Smooth muscle cell (in vitro differentiated cells): ENCODE results near the gene NOL4L. TPM values are rescaled to one million over a fixed set of nuclear protein-coding genes. Genes with fewer than 3 reads are reported as not detected.
"Not testable (repeated sequence)": the region's sequence is repeated elsewhere in the genome, so short reads cannot be mapped to it uniquely, and the experiment has no call there.

ENCODE experiments used
- DNase-seq: peaks from one replicate; lab custom pipeline; 2025; ENCODE audit not compliant: unreplicated experiment; lab: John Stamatoyannopoulos, UW
- H2AFZ ChIP-seq: fragments of 200-600 bp; sonication (generic); 2 replicates; pipeline ENCODE4 v1.6.0; 2016; ENCODE audit warnings: antibody characterized with exemption, low read depth, mild to moderate bottlenecking
- H3F3A ChIP-seq: fragments of 200-600 bp; sonication (generic); 2 replicates; pipeline ENCODE4 v1.6.0; 2017; ENCODE audit warnings: antibody characterized with exemption, low read depth
- H3K27ac ChIP-seq: fragments of 200-600 bp; sonication (generic); 2 replicates; pipeline ENCODE4 v1.5.1; 2016; ENCODE audit warnings: low read depth, mild to moderate bottlenecking
- H3K27me3 ChIP-seq: fragments of 200-600 bp; sonication (generic); 2 replicates; pipeline ENCODE4 v1.6.1; 2016; ENCODE audit warnings: low read depth, mild to moderate bottlenecking
- H3K36me3 ChIP-seq: fragments of 200-600 bp; sonication (generic); 2 replicates; pipeline ENCODE4 v1.5.1; 2016; ENCODE audit warnings: low read depth
- H3K4me1 ChIP-seq: fragments of 200-600 bp; sonication (generic); 2 replicates; pipeline ENCODE4 v1.5.1; 2016; ENCODE audit warnings: low read depth
- H3K4me2 ChIP-seq: fragments of 200-600 bp; sonication (generic); 2 replicates; pipeline ENCODE4 v1.6.0; 2016; ENCODE audit warnings: mild to moderate bottlenecking
- H3K4me3 ChIP-seq: fragments of 200-600 bp; sonication (generic); 2 replicates; pipeline ENCODE4 v1.5.1; 2016; ENCODE audit warnings: mild to moderate bottlenecking
- H3K79me2 ChIP-seq: fragments of 200-600 bp; sonication (generic); 2 replicates; pipeline ENCODE4 v1.6.0; 2016; ENCODE audit warnings: low read depth, mild to moderate bottlenecking
- H3K9ac ChIP-seq: fragments of 200-600 bp; sonication (generic); 2 replicates; pipeline ENCODE4 v1.6.0; 2016; ENCODE audit warnings: low read depth
- H3K9me3 ChIP-seq: fragments of 200-600 bp; sonication (generic); replicated peaks from 2 replicates; pipeline ENCODE4 v1.5.1; 2016; ENCODE audit warnings: low read depth
- H4K20me1 ChIP-seq: fragments of 200-600 bp; sonication (generic); 2 replicates; pipeline ENCODE4 v1.6.0; 2016; ENCODE audit warnings: low read depth
- WGBS: methylation state at CpG from one replicate; pipeline ENCODE4 v1.1.7; 2016; ENCODE audit warnings: low lambda C conversion rate; 5-methylcytosine and 5-hydroxymethylcytosine counted together
- polyA plus RNA-seq: library from polyadenylated mRNA; unstranded; fragments of >200 nt; fragmentation: Nextera tagmentation; extraction: Ambion mirVana; gene quantifications from 2 replicates; pipeline ENCODE4 v1.2.1, GENCODE V29; 2016
- total RNA-seq: library from RNA; depleted of rRNA; stranded (reverse); fragments of >200 nt; gene quantifications from 2 replicates; pipeline ENCODE4 v1.2.3, GENCODE V29; 2014
- TF ChIP-seq, protein P1 (sequence below): fragments of 200-600 bp; sonication (generic); IDR thresholded peaks from 2 replicates; pipeline ENCODE4 v1.5.1; 2017; ENCODE audit warnings: borderline replicate concordance, mild to moderate bottlenecking, antibody characterized with exemption; ENCODE audit not compliant: insufficient read depth, poor library complexity, severe bottlenecking

The NOL4L gene
- total and polyA plus RNA-seq, 2 experiments from 2014 or later: 26.0 to 26.2 TPM

DNA sequence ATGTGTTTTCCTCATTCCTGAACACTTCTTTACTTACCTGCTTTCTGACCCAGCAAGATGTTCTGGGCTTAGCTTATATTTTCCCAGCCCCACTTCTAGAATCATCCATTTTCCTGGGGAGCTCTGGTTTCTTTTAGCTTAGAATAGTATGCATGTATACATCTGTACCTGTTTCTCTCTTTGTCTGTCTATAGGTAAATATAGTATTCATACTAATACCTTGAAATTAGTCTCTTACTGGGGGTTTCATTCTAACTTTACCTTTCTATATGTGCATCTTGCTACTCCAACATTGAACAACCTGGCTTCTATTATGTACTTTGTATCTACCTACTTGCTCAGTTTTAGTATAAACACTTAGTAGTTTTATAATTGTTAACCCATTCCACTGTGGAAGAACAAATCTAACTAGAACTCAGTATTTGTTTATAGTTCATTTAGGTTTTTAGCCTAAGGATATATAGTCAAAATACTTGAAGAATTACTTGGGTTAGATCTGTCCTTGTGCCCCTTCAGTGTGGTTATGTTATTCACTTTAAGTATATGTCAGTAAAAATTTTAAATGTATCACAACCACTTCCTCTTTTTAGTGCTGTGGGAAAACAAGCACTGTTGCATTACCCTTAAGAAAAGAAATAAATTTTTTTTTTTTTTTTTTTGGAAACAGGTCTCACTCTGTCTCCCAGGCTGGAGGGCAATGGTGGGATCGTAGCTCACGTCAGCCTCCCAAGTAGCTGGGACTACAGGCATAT is 173.0 kb downstream of the NOL4L start:
- TF ChIP-seq, protein P1, sequence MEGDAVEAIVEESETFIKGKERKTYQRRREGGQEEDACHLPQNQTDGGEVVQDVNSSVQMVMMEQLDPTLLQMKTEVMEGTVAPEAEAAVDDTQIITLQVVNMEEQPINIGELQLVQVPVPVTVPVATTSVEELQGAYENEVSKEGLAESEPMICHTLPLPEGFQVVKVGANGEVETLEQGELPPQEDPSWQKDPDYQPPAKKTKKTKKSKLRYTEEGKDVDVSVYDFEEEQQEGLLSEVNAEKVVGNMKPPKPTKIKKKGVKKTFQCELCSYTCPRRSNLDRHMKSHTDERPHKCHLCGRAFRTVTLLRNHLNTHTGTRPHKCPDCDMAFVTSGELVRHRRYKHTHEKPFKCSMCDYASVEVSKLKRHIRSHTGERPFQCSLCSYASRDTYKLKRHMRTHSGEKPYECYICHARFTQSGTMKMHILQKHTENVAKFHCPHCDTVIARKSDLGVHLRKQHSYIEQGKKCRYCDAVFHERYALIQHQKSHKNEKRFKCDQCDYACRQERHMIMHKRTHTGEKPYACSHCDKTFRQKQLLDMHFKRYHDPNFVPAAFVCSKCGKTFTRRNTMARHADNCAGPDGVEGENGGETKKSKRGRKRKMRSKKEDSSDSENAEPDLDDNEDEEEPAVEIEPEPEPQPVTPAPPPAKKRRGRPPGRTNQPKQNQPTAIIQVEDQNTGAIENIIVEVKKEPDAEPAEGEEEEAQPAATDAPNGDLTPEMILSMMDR: no peak
- H3K9ac ChIP-seq: no peak overlapping the region
- H3K27ac ChIP-seq: no peak overlapping the region
- no peaks in the 10 kb centered on the region for H3K9me3 ChIP-seq
- H3K4me1 ChIP-seq: no peaks in the 10 kb centered on the region
- no peak overlapping the region for H3K4me2 ChIP-seq
- 91% methylated on average over 2 of the region's 2 CpGs for WGBS
- H2AFZ ChIP-seq: no peak overlapping the region
- peaks cover 95% of the 10 kb centered on the region for H4K20me1 ChIP-seq
- H3K36me3 ChIP-seq: no peaks in the 10 kb centered on the region
- peaks cover 4% of the 10 kb centered on the region for H3F3A ChIP-seq
- H3K79me2 ChIP-seq: peaks cover 91% of the 10 kb centered on the region
- H3K27me3 ChIP-seq: no peaks in the 10 kb centered on the region
- H3K4me3 ChIP-seq: no peak overlapping the region
- no peak for DNase-seq

DNA sequence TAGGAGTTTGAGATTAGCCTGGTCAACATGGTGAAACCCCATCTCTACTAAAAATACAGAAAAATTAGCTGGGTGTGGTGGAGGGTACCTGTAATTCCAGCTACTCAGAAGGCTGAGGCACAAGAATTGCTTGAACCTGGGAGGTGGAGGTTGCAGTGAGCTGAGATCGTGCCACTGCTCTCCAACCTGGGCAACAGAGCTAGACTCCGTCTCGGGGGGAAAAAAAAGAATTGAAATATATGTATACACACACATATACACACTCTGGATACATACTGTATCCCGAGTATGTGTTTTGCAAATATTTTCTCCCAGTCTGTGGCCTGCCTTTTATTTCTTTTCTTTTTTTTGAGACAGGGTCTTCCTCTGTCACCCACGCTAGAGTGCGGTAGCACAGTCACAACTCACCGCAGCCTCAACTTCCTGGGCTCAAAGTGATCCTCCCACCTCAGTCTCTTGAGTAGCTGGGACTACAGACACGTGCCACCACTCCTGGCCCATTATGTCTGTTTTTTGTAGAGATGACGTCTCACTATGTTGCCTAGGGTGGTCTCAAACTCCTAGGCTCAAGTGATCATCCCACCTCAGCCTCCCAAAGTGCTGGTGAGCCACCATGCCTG is 177.9 kb downstream of the NOL4L start:
- H3F3A ChIP-seq, H3K9me3 ChIP-seq, H3K4me3 ChIP-seq, H3K4me2 ChIP-seq, H3K9ac ChIP-seq, H3K4me1 ChIP-seq, H3K36me3 ChIP-seq, H3K27ac ChIP-seq, DNase-seq, H2AFZ ChIP-seq, H3K27me3 ChIP-seq: not testable (repeated sequence)
- Histone ChIP-seq H4K20me1 (peaks cover 96% of the 10 kb centered on the region), H3K79me2 (peaks cover 98% of the 10 kb centered on the region)
- 96% methylated on average over 9 of the region's 9 CpGs for WGBS

- Histone ChIP-seq H2AFZ (no peak overlapping the region), H3K9me3 (no peaks in the 10 kb centered on the region), H3F3A (no peaks in the 10 kb centered on the region), H3K4me1 (no peaks in the 10 kb centered on the region), H3K79me2 (peaks cover 98% of the 10 kb centered on the region), H3K4me3 (no peak overlapping the region), H3K4me2 (no peak overlapping the region), H3K27me3 (no peaks in the 10 kb centered on the region), H4K20me1 (peaks cover 96% of the 10 kb centered on the region), H3K36me3 (no peaks in the 10 kb centered on the region), H3K9ac (no peak overlapping the region), H3K27ac (no peak overlapping the region)
- TF ChIP-seq, protein P1: no peak
- no peak for DNase-seq
- WGBS: 96% methylated on average over 4 of the region's 4 CpGs
Observed at GRCh38 chr20:32406701-32407100, 178.4 kb downstream of the NOL4L start.

GRCh38 chr20:32404017-32404416 is 181.1 kb downstream of the NOL4L start:
- no peak for DNase-seq
- WGBS: 82% methylated on average over 2 of the region's 2 CpGs
- Histone ChIP-seq H4K20me1 (peaks cover 96% of the 10 kb centered on the region), H3K27me3 (no peaks in the 10 kb centered on the region), H3K4me3 (no peak overlapping the region), H3K9ac (no peak overlapping the region), H3K4me2 (no peak overlapping the region), H3F3A (no peaks in the 10 kb centered on the region), H3K27ac (no peak overlapping the region), H2AFZ (no peak overlapping the region), H3K9me3 (no peaks in the 10 kb centered on the region), H3K79me2 (peaks cover 100% of the 10 kb centered on the region), H3K36me3 (no peaks in the 10 kb centered on the region), H3K4me1 (no peaks in the 10 kb centered on the region)
- TF ChIP-seq, protein P1: no peak
